K562 (cell line): ENCODE results near the gene FBXL2. TPM values are rescaled to one million over a fixed set of nuclear protein-coding genes. Genes with fewer than 3 reads are reported as not detected.
A peak's percentile ranks its signal among the peaks of the same experiment; 100 is the strongest.

ENCODE experiments used
- BCLAF1 ChIP-seq, 2 experiments: fragments of 450-650 bp in 1 of 2; IDR thresholded peaks; 2 replicates each; pipeline ENCODE4 v1.6.1; 2011 to 2017; ENCODE audit warnings: low read depth in 2 of 2, antibody characterized with exemption in 1 of 2, borderline replicate concordance in 1 of 2, low read length in 1 of 2, mild to moderate bottlenecking in 1 of 2, mixed read lengths in 1 of 2; ENCODE audit not compliant: control insufficient read depth in 1 of 2
- CEBPG ChIP-seq, 3 experiments: fragments of 200-800 bp in 1 of 3; sonication (Bioruptor generic) in 1 of 3; sonication (generic) in 1 of 3; formaldehyde crosslinking in 1 of 3; IDR thresholded peaks in 2 of 3; conservative IDR thresholded peaks in 1 of 3; 2 replicates each; pipeline versions ENCODE4 v1.6.1 to v1.8.0; 2016 to 2022; ENCODE audit warnings: missing compliant biosample characterization in 2 of 3, missing genetic modification characterization in 2 of 3, mild to moderate bottlenecking in 1 of 3, missing genetic modification reagents in 1 of 3
- CHD2 ChIP-seq: IDR thresholded peaks from 2 replicates; pipeline ENCODE4 v1.6.1; 2011; ENCODE audit warnings: low read depth, low read length
- CREB5 ChIP-seq: fragments of 250-450 bp; sonication (Bioruptor Pico); IDR thresholded peaks from 2 replicates; pipeline ENCODE4 v1.5.0; 2020; ENCODE audit warnings: mild to moderate bottlenecking
- CUX1 ChIP-seq: fragments of 200-800 bp; sonication (Bioruptor generic); IDR thresholded peaks from 2 replicates; pipeline ENCODE4 v1.6.1; 2016; ENCODE audit warnings: missing genetic modification characterization, missing compliant biosample characterization
- FOS ChIP-seq: IDR thresholded peaks from 3 replicates; pipeline ENCODE4 v1.6.1; 2011; ENCODE audit not compliant: insufficient read length; ENCODE audit errors: extremely low read depth
- KLF6 ChIP-seq: fragments of 250-450 bp; sonication (Bioruptor Pico); IDR thresholded peaks from 2 replicates; pipeline ENCODE4 v1.4.0; 2020; ENCODE audit warnings: mild to moderate bottlenecking, moderate library complexity, borderline replicate concordance
- PKNOX1 ChIP-seq: fragments of 450-650 bp; IDR thresholded peaks from 2 replicates; pipeline ENCODE4 v1.6.1; 2016
- SMARCA4 ChIP-seq: fragments of 450-650 bp; IDR thresholded peaks from 2 replicates; pipeline ENCODE4 v1.6.1; 2016
- TCF3 ChIP-seq: sonication (generic); formaldehyde crosslinking; IDR thresholded peaks from 2 replicates; pipeline ENCODE4 v1.4.0; 2020; ENCODE audit warnings: mild to moderate bottlenecking, missing genetic modification reagents
- TRIM24 ChIP-seq, 2 experiments: fragments of 450-650 bp; IDR thresholded peaks; 2 replicates each; pipeline ENCODE4 v1.6.1; 2016
- polyA plus RNA-seq, 8 experiments: library from polyadenylated mRNA; depleted of rRNA in 4 of 8; stranded (reverse) in 5 of 8; unstranded in 3 of 8; fragments of >200 nt; fragmentation: Nextera tagmentation in 2 of 8; fragmentation: Illumina TruSeq in 1 of 8; extraction: Ambion mirVana in 2 of 8; extraction: Trizol in 1 of 8; gene quantifications; 2 replicates each; pipeline versions ENCODE4 v1.2.1 to v1.2.3, GENCODE V29; 2011 to 2014; ENCODE audit warnings: inconsistent platforms in 1 of 8, missing spikeins in 1 of 8
- total RNA-seq, 7 experiments: library from RNA; depleted of rRNA in 6 of 7; stranded (reverse); fragments of >200 nt in 6 of 7; fragmentation: Illumina TruSeq in 2 of 7; extraction: Trizol in 2 of 7; gene quantifications; 2 replicates each; pipeline versions ENCODE4 v1.2.1 to v1.2.3, GENCODE V29; 2011 to 2021; ENCODE audit warnings: low replicate concordance in 1 of 7
- TF ChIP-seq, protein P1 (sequence below): sonication (generic); formaldehyde crosslinking; IDR thresholded peaks from 2 replicates; pipeline ENCODE4 v1.8.0; 2022; ENCODE audit warnings: mild to moderate bottlenecking, missing genetic modification reagents

FBXL2 gene
- total and polyA plus RNA-seq, 9 of the 15 experiments (the other 6 are each of a cell fraction or from before 2014, with no cell fraction given), result 1.3 to 6.9 (median 1.9) TPM

- no peak for TF ChIP-seq CEBPG (CRISPR knock-in tag; IDR thresholded peaks at IDR 0.05)
- TF ChIP-seq CEBPG (tag; conservative IDR thresholded peaks at IDR 0.05 in 1 of 2, IDR thresholded peaks at IDR 0.05 in 1 of 2), result no peak
- no peak for TF ChIP-seq CUX1 (CRISPR knock-in tag)
- no peak for TF ChIP-seq KLF6 (CRISPR knock-in tag)
- no peak for TF ChIP-seq FOS
- peak; percentile 17; the same call in 1 of the 2 replicates for TF ChIP-seq SMARCA4
- no peak for TF ChIP-seq CHD2
- TF ChIP-seq, protein P1, sequence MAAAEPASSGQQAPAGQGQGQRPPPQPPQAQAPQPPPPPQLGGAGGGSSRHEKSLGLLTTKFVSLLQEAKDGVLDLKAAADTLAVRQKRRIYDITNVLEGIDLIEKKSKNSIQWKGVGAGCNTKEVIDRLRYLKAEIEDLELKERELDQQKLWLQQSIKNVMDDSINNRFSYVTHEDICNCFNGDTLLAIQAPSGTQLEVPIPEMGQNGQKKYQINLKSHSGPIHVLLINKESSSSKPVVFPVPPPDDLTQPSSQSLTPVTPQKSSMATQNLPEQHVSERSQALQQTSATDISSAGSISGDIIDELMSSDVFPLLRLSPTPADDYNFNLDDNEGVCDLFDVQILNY (CRISPR knock-in tag), result no peak
- no peak for TF ChIP-seq TRIM24 (IDR thresholded peaks at IDR 0.05)
- TF ChIP-seq BCLAF1 (IDR thresholded peaks at IDR 0.05; ENCODE audit: borderline replicate concordance in 1 of 2, control insufficient read depth in 1 of 2, low read depth in 2 of 2, low read length in 1 of 2), result no peak
- no peak for TF ChIP-seq TCF3 (CRISPR knock-in tag)
- peak; percentile 72 for TF ChIP-seq PKNOX1
- TF ChIP-seq CREB5 (CRISPR knock-in tag), result no peak
These were observed 95.2 kb downstream of the FBXL2 start (continued) for GRCh38 chr3:33372218-33373081.
